Mammary microvascular endothelial cell (primary cell): ENCODE measurements around the gene MORF4L2. TPM values are rescaled to one million over a fixed set of nuclear protein-coding genes. Genes with fewer than 3 reads are reported as not detected.

Experiments used
- total RNA-seq: library from RNA; depleted of rRNA; stranded (reverse); fragments of >200 nt; gene quantifications from 2 replicates; pipeline ENCODE4 v1.2.3, GENCODE V29; 2015

Gene MORF4L2, protein sequence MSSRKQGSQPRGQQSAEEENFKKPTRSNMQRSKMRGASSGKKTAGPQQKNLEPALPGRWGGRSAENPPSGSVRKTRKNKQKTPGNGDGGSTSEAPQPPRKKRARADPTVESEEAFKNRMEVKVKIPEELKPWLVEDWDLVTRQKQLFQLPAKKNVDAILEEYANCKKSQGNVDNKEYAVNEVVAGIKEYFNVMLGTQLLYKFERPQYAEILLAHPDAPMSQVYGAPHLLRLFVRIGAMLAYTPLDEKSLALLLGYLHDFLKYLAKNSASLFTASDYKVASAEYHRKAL
- 308 and 311 TPM in 2 replicates for total RNA-seq

GRCh38 chrX:103686199-103687072, at the start of gene MORF4L2:
TSS of gene MORF4L2 (minus strand) at chrX:103686699. CDS start at chrX:103677027, 9,672 bp downstream.

GRCh38 chrX:103710609-103711008, 24.1 kb upstream of the MORF4L2 start, which contains the start of gene TMEM31:
TSS of gene TMEM31 (plus strand) at chrX:103710909. CDS start at chrX:103712259, 1,350 bp downstream.

DNA sequence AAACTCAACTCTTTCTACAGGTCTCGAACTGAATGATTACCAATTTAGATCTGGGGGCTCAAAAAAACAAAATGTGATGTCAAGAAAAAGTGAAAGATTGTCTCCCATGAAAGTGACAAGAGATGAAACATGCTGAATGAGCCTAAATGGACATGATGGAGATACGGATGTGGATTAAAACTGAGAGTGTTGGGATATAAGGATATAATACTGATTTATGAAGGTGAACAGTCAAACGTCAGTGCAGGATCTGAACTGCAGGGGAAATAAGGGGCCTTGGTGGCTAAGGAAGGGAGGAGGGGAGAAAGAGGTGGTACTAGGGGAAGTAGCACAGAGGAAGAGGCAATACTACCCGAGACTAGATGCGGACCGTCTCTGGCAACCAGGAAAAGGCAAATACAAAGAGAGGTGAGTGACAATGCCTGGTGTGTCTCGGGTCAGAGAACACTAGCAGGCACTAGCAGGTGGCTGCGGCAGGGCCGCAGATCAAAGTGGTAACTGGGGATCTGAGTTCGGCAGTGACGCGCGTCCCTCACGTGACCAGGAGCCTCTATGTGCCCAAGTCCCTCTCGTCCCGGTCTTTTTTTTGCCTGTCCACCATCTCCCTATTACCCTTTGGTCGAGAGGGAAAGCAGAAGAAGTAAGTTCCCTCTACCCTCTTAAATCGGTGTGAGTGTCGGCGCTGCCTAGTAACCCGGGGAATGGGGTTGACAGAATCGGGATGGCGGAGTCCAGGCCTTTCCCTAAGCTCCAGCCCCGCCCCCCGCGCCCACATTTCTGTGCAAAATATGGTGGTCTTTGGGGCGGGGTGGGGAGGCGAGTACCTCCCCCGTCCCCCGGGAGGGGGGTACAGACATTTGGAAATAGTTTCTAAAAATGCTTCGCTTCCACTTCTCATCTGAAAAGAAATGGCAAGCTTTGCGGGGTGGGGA, 57.8 kb downstream of the MORF4L2 start, which contains the start of gene TCEAL1:
Gene TCEAL1 (plus strand): TSS at position 590 of the 932 bp plus-strand sequence. CDS start 942 bp downstream, outside the sequence.

Other genes with a start within 250 kb of the MORF4L2 start
- not detected in 2 replicates for gene RAB40A, start 167.2 kb downstream of the MORF4L2 start, total RNA-seq
- gene TCEAL4, start 101.2 kb downstream of the MORF4L2 start, total RNA-seq: 41.0 and 53.2 TPM in 2 replicates
- gene TCEAL3, start 78.7 kb downstream of the MORF4L2 start, total RNA-seq: 12.3 and 21.1 TPM in 2 replicates
- gene TCEAL1, start 57.7 kb downstream of the MORF4L2 start, total RNA-seq: 26.3 and 29.7 TPM in 2 replicates
- not detected in 2 replicates for gene TMEM31, start 24.2 kb upstream of the MORF4L2 start, total RNA-seq
- gene PLP1, start 90.1 kb upstream of the MORF4L2 start, total RNA-seq: not detected in 2 replicates
- 0.10 and 0.13 TPM in 2 replicates for gene RAB9B, start 145.6 kb upstream of the MORF4L2 start, total RNA-seq